K562 (cell line): Measurements from ENCODE around the gene FMO5. TPM values are rescaled to one million over a fixed set of nuclear protein-coding genes. Genes with fewer than 3 reads are reported as not detected.

ENCODE experiments used
- ATF7 ChIP-seq: fragments of 450-650 bp; IDR thresholded peaks from 2 replicates; pipeline ENCODE4 v1.7.1; 2014; ENCODE audit warnings: mild to moderate bottlenecking, moderate library complexity
- ELK3 ChIP-seq: fragments of 450-650 bp; formaldehyde crosslinking; IDR thresholded peaks from 2 replicates; pipeline ENCODE4 v1.4.0; 2020; ENCODE audit warnings: mild to moderate bottlenecking
- EZH2 ChIP-seq: IDR thresholded peaks from 2 replicates; pipeline ENCODE4 v1.6.1; 2012; ENCODE audit warnings: low read depth, mild to moderate bottlenecking, inconsistent platforms, low read length, borderline replicate concordance
- HBP1 ChIP-seq: fragments of 450-650 bp; formaldehyde crosslinking; IDR thresholded peaks from 2 replicates; pipeline ENCODE4 v1.4.0; 2022; ENCODE audit warnings: missing genetic modification characterization
- HOXB6 ChIP-seq: fragments of 250-450 bp; sonication (Bioruptor Pico); IDR thresholded peaks from 2 replicates; pipeline ENCODE4 v1.5.1; 2022; ENCODE audit warnings: mild to moderate bottlenecking, borderline replicate concordance
- JUN ChIP-seq, 2 experiments: sonication (generic) in 1 of 2; formaldehyde crosslinking in 1 of 2; IDR thresholded peaks; 2 replicates each; pipeline versions ENCODE4 v1.6.1 to v1.8.0; 2012 to 2022; ENCODE audit warnings: borderline replicate concordance in 2 of 2, mild to moderate bottlenecking in 2 of 2, improper control_type of control experiment in 1 of 2, low read depth in 1 of 2, low read length in 1 of 2, missing genetic modification reagents in 1 of 2
- NFYB ChIP-seq: IDR thresholded peaks from 2 replicates; pipeline ENCODE4 v1.6.1; 2011; ENCODE audit warnings: mild to moderate bottlenecking, moderate library complexity; ENCODE audit not compliant: insufficient read length; ENCODE audit errors: extremely low read depth
- OTX1 ChIP-seq: fragments of 450-650 bp; formaldehyde crosslinking; IDR thresholded peaks from 2 replicates; pipeline ENCODE4 v1.4.0; 2022; ENCODE audit warnings: mild to moderate bottlenecking
- PHF21A ChIP-seq: fragments of 450-650 bp; IDR thresholded peaks from 2 replicates; pipeline ENCODE4 v1.6.1; 2017; ENCODE audit warnings: low read depth, borderline replicate concordance
- SAFB2 ChIP-seq: fragments of 200-400 bp; formaldehyde crosslinking; IDR thresholded peaks from 2 replicates; pipeline ENCODE4 v1.6.1; 2018; ENCODE audit warnings: borderline replicate concordance, low read length, low read depth, moderate library complexity; ENCODE audit not compliant: severe bottlenecking
- TAF15 ChIP-seq: fragments of 200-400 bp; formaldehyde crosslinking; IDR thresholded peaks from 2 replicates; pipeline ENCODE4 v1.6.1; 2017; ENCODE audit warnings: mild to moderate bottlenecking, low read depth, low read length, moderate library complexity
- THRAP3 ChIP-seq: fragments of 450-650 bp; IDR thresholded peaks from 2 replicates; pipeline ENCODE4 v1.6.1; 2016; ENCODE audit warnings: mild to moderate bottlenecking, inconsistent platforms, borderline replicate concordance
- ZNF146 ChIP-seq: IDR thresholded peaks from one replicate; pipeline ENCODE4 v1.6.1; 2018; ENCODE audit warnings: missing compliant biosample characterization; ENCODE audit not compliant: unreplicated experiment
- ZNF77 ChIP-seq: fragments of 250-450 bp; sonication (Bioruptor Pico); IDR thresholded peaks from 2 replicates; pipeline ENCODE4 v1.5.0; 2020
- ZSCAN32 ChIP-seq: fragments of 450-650 bp; formaldehyde crosslinking; IDR thresholded peaks from 2 replicates; pipeline ENCODE4 v1.4.0; 2020; ENCODE audit warnings: mild to moderate bottlenecking, moderate library complexity
- polyA plus RNA-seq, 8 experiments: library from polyadenylated mRNA; depleted of rRNA in 4 of 8; stranded (reverse) in 5 of 8; unstranded in 3 of 8; fragments of >200 nt; fragmentation: Nextera tagmentation in 2 of 8; fragmentation: Illumina TruSeq in 1 of 8; extraction: Ambion mirVana in 2 of 8; extraction: Trizol in 1 of 8; gene quantifications; 2 replicates each; pipeline versions ENCODE4 v1.2.1 to v1.2.3, GENCODE V29; 2011 to 2014; ENCODE audit warnings: inconsistent platforms in 1 of 8, missing spikeins in 1 of 8
- total RNA-seq, 7 experiments: library from RNA; depleted of rRNA in 6 of 7; stranded (reverse); fragments of >200 nt in 6 of 7; fragmentation: Illumina TruSeq in 2 of 7; extraction: Trizol in 2 of 7; gene quantifications; 2 replicates each; pipeline versions ENCODE4 v1.2.1 to v1.2.3, GENCODE V29; 2011 to 2021; ENCODE audit warnings: low replicate concordance in 1 of 7
- TF ChIP-seq, protein P1 (sequence below), 2 experiments: fragments of 450-650 bp in 1 of 2; sonication (generic) in 1 of 2; formaldehyde crosslinking in 1 of 2; IDR thresholded peaks in 1 of 2; conservative IDR thresholded peaks in 1 of 2; 2 replicates each; pipeline versions ENCODE4 v1.6.1 to v1.8.1; 2016 to 2023; ENCODE audit warnings: mild to moderate bottlenecking in 2 of 2, moderate library complexity in 2 of 2, inconsistent platforms in 1 of 2, missing genetic modification reagents in 1 of 2
- TF ChIP-seq, protein P2 (sequence below): fragments of 450-650 bp; IDR thresholded peaks from one replicate; pipeline ENCODE4 v1.6.1; 2018; ENCODE audit warnings: mild to moderate bottlenecking, moderate library complexity; ENCODE audit not compliant: partially characterized antibody
- TF ChIP-seq, protein P3 (sequence below): sonication (generic); formaldehyde crosslinking; IDR thresholded peaks from 2 replicates; pipeline ENCODE4 v1.8.0; 2022; ENCODE audit warnings: missing genetic modification reagents, mild to moderate bottlenecking, borderline replicate concordance

The FMO5 gene
- total and polyA plus RNA-seq, 9 of the 15 experiments (the other 6 are each of a cell fraction or from before 2014, with no cell fraction given), result 0.11 to 0.69 (median 0.19) TPM; not detected in 1

DNA sequence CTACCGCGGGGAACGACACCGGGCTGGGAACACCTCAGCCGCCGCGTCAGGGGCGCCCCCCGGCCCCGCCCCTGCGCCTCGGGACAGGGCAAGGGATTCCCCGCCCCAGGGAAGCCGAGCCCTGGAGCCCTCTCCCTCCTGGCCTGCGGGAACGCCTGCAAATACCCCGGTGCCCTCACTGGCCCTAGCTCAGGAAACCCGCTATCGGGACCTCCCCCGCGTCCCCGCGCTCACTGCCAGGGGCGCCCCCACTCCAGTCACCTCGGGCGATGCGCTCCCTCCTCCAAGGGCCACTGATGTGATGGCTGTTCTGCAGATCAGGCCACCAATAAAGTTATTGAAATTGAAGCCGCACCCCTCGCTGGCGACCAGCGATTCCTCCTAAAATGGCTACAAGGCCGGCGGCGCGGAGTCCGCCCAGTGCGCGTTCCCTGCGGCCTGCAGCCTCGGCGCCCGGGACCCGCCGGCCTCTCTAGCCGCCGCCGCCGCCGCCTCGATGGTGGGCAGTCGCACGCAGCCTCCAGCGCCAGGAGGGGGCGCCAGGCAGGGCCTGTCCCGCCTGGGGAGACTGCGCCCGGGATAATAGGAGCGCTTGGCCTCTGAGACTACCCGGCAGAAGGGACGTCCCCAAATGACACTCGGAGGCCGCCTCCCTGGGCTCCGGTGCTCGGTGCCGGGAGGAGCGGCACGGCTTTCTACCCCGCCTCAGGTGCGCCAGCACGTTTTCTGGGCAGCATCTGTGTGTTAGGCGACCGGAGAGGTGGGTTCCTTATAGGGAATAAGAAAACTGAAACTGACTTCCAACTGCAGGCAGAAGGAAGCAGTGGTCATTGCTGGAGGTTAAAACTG is 52.7 kb downstream of the FMO5 start, which contains the start of gene PRKAB2 (continued):
- no peak for TF ChIP-seq HOXB6
- no peak for TF ChIP-seq HBP1 (CRISPR knock-in tag)
- TF ChIP-seq JUN (IDR thresholded peaks at IDR 0.05; ENCODE audit: borderline replicate concordance, low read depth, low read length), result no peak; the same call in 1 of the 2 replicates
- 0 out of 2 replicates have a peak, but pooled peaks have one; percentile 38 for TF ChIP-seq JUN (CRISPR knock-in tag; IDR thresholded peaks at IDR 0.05; ENCODE audit: borderline replicate concordance)
- TF ChIP-seq, protein P1, sequence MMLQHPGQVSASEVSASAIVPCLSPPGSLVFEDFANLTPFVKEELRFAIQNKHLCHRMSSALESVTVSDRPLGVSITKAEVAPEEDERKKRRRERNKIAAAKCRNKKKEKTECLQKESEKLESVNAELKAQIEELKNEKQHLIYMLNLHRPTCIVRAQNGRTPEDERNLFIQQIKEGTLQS (IDR thresholded peaks at IDR 0.05), result no peak; the same call in 1 of the 2 replicates
- TF ChIP-seq, protein P1 (CRISPR knock-in tag; conservative IDR thresholded peaks at IDR 0.05), result no peak; the same call in 1 of the 2 replicates
- no peak for TF ChIP-seq EZH2
- no peak for TF ChIP-seq SAFB2
- no peak for TF ChIP-seq ZNF146 (CRISPR knock-in tag)
- TF ChIP-seq, protein P2, sequence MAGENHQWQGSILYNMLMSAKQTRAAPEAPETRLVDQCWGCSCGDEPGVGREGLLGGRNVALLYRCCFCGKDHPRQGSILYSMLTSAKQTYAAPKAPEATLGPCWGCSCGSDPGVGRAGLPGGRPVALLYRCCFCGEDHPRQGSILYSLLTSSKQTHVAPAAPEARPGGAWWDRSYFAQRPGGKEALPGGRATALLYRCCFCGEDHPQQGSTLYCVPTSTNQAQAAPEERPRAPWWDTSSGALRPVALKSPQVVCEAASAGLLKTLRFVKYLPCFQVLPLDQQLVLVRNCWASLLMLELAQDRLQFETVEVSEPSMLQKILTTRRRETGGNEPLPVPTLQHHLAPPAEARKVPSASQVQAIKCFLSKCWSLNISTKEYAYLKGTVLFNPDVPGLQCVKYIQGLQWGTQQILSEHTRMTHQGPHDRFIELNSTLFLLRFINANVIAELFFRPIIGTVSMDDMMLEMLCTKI, result no peak
- no peak for TF ChIP-seq NFYB
- TF ChIP-seq THRAP3, result no peak
- no peak for TF ChIP-seq ELK3 (CRISPR knock-in tag)
- peak; percentile 97 for TF ChIP-seq ATF7
- TF ChIP-seq PHF21A, result no peak
- no peak for TF ChIP-seq TAF15
- TF ChIP-seq, protein P3, sequence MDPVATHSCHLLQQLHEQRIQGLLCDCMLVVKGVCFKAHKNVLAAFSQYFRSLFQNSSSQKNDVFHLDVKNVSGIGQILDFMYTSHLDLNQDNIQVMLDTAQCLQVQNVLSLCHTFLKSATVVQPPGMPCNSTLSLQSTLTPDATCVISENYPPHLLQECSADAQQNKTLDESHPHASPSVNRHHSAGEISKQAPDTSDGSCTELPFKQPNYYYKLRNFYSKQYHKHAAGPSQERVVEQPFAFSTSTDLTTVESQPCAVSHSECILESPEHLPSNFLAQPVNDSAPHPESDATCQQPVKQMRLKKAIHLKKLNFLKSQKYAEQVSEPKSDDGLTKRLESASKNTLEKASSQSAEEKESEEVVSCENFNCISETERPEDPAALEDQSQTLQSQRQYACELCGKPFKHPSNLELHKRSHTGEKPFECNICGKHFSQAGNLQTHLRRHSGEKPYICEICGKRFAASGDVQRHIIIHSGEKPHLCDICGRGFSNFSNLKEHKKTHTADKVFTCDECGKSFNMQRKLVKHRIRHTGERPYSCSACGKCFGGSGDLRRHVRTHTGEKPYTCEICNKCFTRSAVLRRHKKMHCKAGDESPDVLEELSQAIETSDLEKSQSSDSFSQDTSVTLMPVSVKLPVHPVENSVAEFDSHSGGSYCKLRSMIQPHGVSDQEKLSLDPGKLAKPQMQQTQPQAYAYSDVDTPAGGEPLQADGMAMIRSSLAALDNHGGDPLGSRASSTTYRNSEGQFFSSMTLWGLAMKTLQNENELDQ (CRISPR knock-in tag), result no peak
- no peak for TF ChIP-seq ZSCAN32 (CRISPR knock-in tag)
- no peak for TF ChIP-seq OTX1
- TF ChIP-seq ZNF77 (CRISPR knock-in tag), result no peak
